IMR-90 (cell line): ENCODE results near the gene AKAP9. TPM values are rescaled to one million over a fixed set of nuclear protein-coding genes. Genes with fewer than 3 reads are reported as not detected.

Experiments used
- ATAC-seq: fragments of 200-7000 bp; cut with Tn5 transposase; 2 replicates; pipeline ENCODE4 v1.9.1; 2020; ENCODE audit warnings: low read depth, mild to moderate bottlenecking, moderate library complexity
- BruUV-seq: library from RNA; stranded (reverse); fragments of 400-500 nt; replicated peaks from 2 replicates; lab custom pipeline; 2021; lab: Mats Ljungman, UMichigan
- CTCF ChIA-PET: fragments of 300-600 bp; formaldehyde crosslinking; extraction: SDS; loops from one replicate; lab custom pipeline; 2021; ENCODE audit warnings: antibody characterized with exemption; lab: Yijun Ruan, JAX
- POLR2A ChIA-PET: fragments of 300-600 bp; sonication (Branson Sonifier 250); formaldehyde crosslinking; loops from one replicate; lab custom pipeline; 2022; ENCODE audit warnings: antibody characterized with exemption; ENCODE audit not compliant: unreplicated experiment; lab: Charles Lee
- DNase-seq: peaks from one replicate; pipeline ENCODE4 v3.0.0; 2013
- H2AFZ ChIP-seq: replicated peaks from 2 replicates; pipeline ENCODE3; 2013; ENCODE audit warnings: low read length, mild to moderate bottlenecking; ENCODE audit not compliant: poor library complexity
- H2AK5ac ChIP-seq: 2 replicates; pipeline ENCODE4 v1.6.1; 2013; ENCODE audit warnings: low read depth, low read length, inconsistent platforms
- H2AK9ac ChIP-seq: replicated peaks from 2 replicates; pipeline ENCODE3; 2013; ENCODE audit warnings: mild to moderate bottlenecking, low read depth, low read length, moderate library complexity; ENCODE audit not compliant: poor library complexity
- H2BK120ac ChIP-seq: 2 replicates; pipeline ENCODE4 v1.6.1; 2013; ENCODE audit warnings: low read depth, low read length, inconsistent platforms
- H2BK15ac ChIP-seq: 3 replicates; pipeline ENCODE4 v1.6.1; 2013; ENCODE audit warnings: low read depth, low read length, inconsistent platforms
- H2BK20ac ChIP-seq: 2 replicates; pipeline ENCODE4 v1.6.1; 2013; ENCODE audit warnings: low read depth, mild to moderate bottlenecking, inconsistent platforms, low read length, moderate library complexity
- H2BK5ac ChIP-seq: 2 replicates; pipeline ENCODE4 v1.6.1; 2013; ENCODE audit warnings: mild to moderate bottlenecking, low read depth, low read length, inconsistent platforms; ENCODE audit not compliant: poor library complexity, severe bottlenecking
- H3K14ac ChIP-seq: replicated peaks from 2 replicates; pipeline ENCODE4 v1.6.1; 2013; ENCODE audit warnings: low read depth, low read length, inconsistent platforms
- H3K18ac ChIP-seq: 2 replicates; pipeline ENCODE4 v1.6.1; 2013; ENCODE audit warnings: low read depth, low read length, control low read depth
- H3K23ac ChIP-seq: 2 replicates; pipeline ENCODE4 v1.6.1; 2013; ENCODE audit warnings: low read depth, low read length, inconsistent platforms
- H3K27ac ChIP-seq: 2 replicates; pipeline ENCODE4 v1.5.1; 2013; ENCODE audit warnings: mild to moderate bottlenecking, control low read depth, low read length; ENCODE audit not compliant: insufficient read depth
- H3K27me3 ChIP-seq: 2 replicates; pipeline ENCODE4 v1.6.1; 2013; ENCODE audit warnings: low read length; ENCODE audit not compliant: control insufficient read depth, insufficient read depth
- H3K36me3 ChIP-seq: 2 replicates; pipeline ENCODE4 v1.6.1; 2013; ENCODE audit warnings: low read length, mixed read lengths; ENCODE audit not compliant: control insufficient read depth, insufficient read depth
- H3K4ac ChIP-seq: 2 replicates; pipeline ENCODE4 v1.6.1; 2013; ENCODE audit warnings: low read depth, low read length, inconsistent platforms
- H3K4me1 ChIP-seq: 2 replicates; pipeline ENCODE4 v1.6.1; 2013; ENCODE audit warnings: low read length, mixed read lengths; ENCODE audit not compliant: control insufficient read depth, insufficient read depth
- H3K4me2 ChIP-seq: 2 replicates; pipeline ENCODE4 v1.6.1; 2013; ENCODE audit warnings: low read depth, mild to moderate bottlenecking, control low read depth, low read length, moderate library complexity
- H3K4me3 ChIP-seq: 2 replicates; pipeline ENCODE4 v1.5.1; 2013; ENCODE audit warnings: low read depth, mild to moderate bottlenecking, control low read depth, low read length, moderate library complexity; ENCODE audit not compliant: insufficient read depth
- H3K56ac ChIP-seq: 2 replicates; pipeline ENCODE4 v1.6.1; 2013; ENCODE audit warnings: low read length, inconsistent platforms; ENCODE audit not compliant: insufficient read depth; ENCODE audit errors: extremely low read depth
- H3K79me1 ChIP-seq, 2 experiments: 2 replicates each; pipeline ENCODE4 v1.6.1; 2013; ENCODE audit warnings: low read length in 2 of 2, inconsistent platforms in 1 of 2, low read depth in 1 of 2
- H3K9ac ChIP-seq: 2 replicates; pipeline ENCODE4 v1.6.1; 2013; ENCODE audit warnings: low read depth, low read length, control low read depth
- H3K9me1 ChIP-seq: 2 replicates; pipeline ENCODE4 v1.6.1; 2013; ENCODE audit warnings: low read length, inconsistent platforms; ENCODE audit not compliant: insufficient read depth
- H3K9me3 ChIP-seq: 2 replicates; pipeline ENCODE4 v1.6.1; 2013; ENCODE audit warnings: low read length; ENCODE audit not compliant: control insufficient read depth, insufficient read depth
- H4K20me1 ChIP-seq: 2 replicates; pipeline ENCODE4 v1.6.1; 2013; ENCODE audit warnings: low read length, inconsistent platforms; ENCODE audit not compliant: insufficient read depth
- H4K5ac ChIP-seq: 2 replicates; pipeline ENCODE4 v1.6.1; 2013; ENCODE audit warnings: mild to moderate bottlenecking, low read depth, low read length, control low read depth
- H4K8ac ChIP-seq, 2 experiments: 2 replicates each; pipeline ENCODE4 v1.6.1; 2013; ENCODE audit warnings: low read depth in 2 of 2, low read length in 2 of 2, control low read depth in 1 of 2, inconsistent platforms in 1 of 2
- H4K91ac ChIP-seq: 2 replicates; pipeline ENCODE4 v1.6.1; 2013; ENCODE audit warnings: low read depth, low read length, inconsistent platforms; ENCODE audit not compliant: insufficient read depth
- BHLHE40 ChIP-seq: fragments of 150-350 bp; IDR thresholded peaks from 2 replicates; pipeline ENCODE4 v1.6.1; 2016; ENCODE audit warnings: mild to moderate bottlenecking, low read depth, low read length
- CEBPB ChIP-seq: IDR thresholded peaks from 2 replicates; pipeline ENCODE4 v1.6.1; 2012; ENCODE audit warnings: low read depth, low read length, improper control_type of control experiment
- MXI1 ChIP-seq: IDR thresholded peaks from 2 replicates; pipeline ENCODE4 v1.6.1; 2012; ENCODE audit warnings: low read depth, mild to moderate bottlenecking, low read length, moderate library complexity, borderline replicate concordance
- NFE2L2 ChIP-seq: fragments of 150-350 bp; IDR thresholded peaks from 2 replicates; pipeline ENCODE4 v1.6.1; 2016; ENCODE audit warnings: low read depth, mild to moderate bottlenecking, low read length
- POLR2A ChIP-seq: IDR thresholded peaks from 2 replicates; pipeline ENCODE4 v1.6.1; 2012; ENCODE audit warnings: mild to moderate bottlenecking, low read depth, low read length
- RCOR1 ChIP-seq: IDR thresholded peaks from 2 replicates; pipeline ENCODE4 v1.6.1; 2012; ENCODE audit warnings: mild to moderate bottlenecking, low read length, improper control_type of control experiment; ENCODE audit not compliant: insufficient replicate concordance
- dilution Hi-C: fragments of 300-500 bp; cut with HindIII; formaldehyde crosslinking; loops from one replicate; pipeline ENCODE4 v1.14.3; 2018; ENCODE audit warnings: low sequenced_read_pairs; ENCODE audit not compliant: unreplicated experiment
- in situ Hi-C: fragments of 300-500 bp; cut with MboI; formaldehyde crosslinking; loops from 3 replicates; pipeline ENCODE4 v1.14.3; 2019; ENCODE audit warnings: low sequenced_read_pairs, inconsistent platforms, mixed read lengths
- intact Hi-C: fragments of 100-400 bp; cut with micrococcal nuclease; formaldehyde crosslinking; loops from 2 replicates; pipeline ENCODE4 v1.10.0; 2022
- polyA plus RNA-seq, 3 experiments: library from polyadenylated mRNA; depleted of rRNA; stranded (reverse); fragments of >200 nt; gene quantifications; 2 replicates each; pipeline ENCODE4 v1.2.3, GENCODE V29; 2012; ENCODE audit warnings: low replicate concordance in 1 of 3
- total RNA-seq: library from RNA; depleted of rRNA; stranded (reverse); fragments of >200 nt; gene quantifications from 2 replicates; pipeline ENCODE4 v1.2.3, GENCODE V29; 2012

AKAP9 gene
- total and polyA plus RNA-seq, 2 of the 4 experiments (the other 2 are of a cell fraction) = 9.7 to 25.3 TPM

DNA sequence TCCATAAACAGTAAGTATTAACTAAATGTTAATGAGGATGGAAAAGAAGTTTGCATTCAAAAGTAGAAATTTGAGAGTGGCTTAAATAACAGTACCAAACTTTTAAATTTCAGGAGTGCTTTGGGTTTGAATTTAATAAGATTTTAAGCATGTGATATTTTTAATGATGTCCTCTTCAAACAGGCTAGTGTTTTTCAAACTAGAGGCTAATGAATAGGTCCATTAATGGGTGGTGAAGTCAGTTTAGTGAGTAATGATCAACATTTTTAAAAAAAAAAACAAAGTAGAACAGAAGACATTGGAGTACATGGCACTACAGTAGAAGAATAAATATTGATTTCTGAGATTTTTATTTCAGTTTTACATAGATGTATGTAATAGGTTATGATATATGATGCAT lies 72.9 kb downstream of the AKAP9 start:
- CTCF ChIA-PET = no interaction called here
- H4K5ac ChIP-seq = no peak overlapping the region
- no peak overlapping the region for H2AFZ ChIP-seq

More for the DNA sequence above, 72.9 kb downstream of the AKAP9 start:
- TF ChIP-seq CEBPB = no peak
- TF ChIP-seq RCOR1 = no peak
- TF ChIP-seq POLR2A = no peak
- TF ChIP-seq NFE2L2 = no peak
- TF ChIP-seq MXI1 = no peak
- no peak for TF ChIP-seq BHLHE40
- Histone ChIP-seq H2AK5ac (no peak overlapping the region), H3K4me3 (no peak overlapping the region), H3K9me1 (no peaks in the 10 kb centered on the region), H3K4ac (no peak overlapping the region), H3K14ac (no peak overlapping the region), H2BK15ac (no peak overlapping the region), H3K4me1 (peaks cover 2% of the 10 kb centered on the region; the same call in 1 of the 2 replicates), H4K8ac (no peak overlapping the region), H2AK9ac (no peak overlapping the region), H2BK20ac (no peak overlapping the region), H3K27me3 (no peaks in the 10 kb centered on the region), H3K36me3 (peaks cover 12% of the 10 kb centered on the region), H3K18ac (no peak overlapping the region), H2BK5ac (no peak overlapping the region), H4K20me1 (no peaks in the 10 kb centered on the region), H3K4me2 (no peak overlapping the region), H2BK120ac (no peak overlapping the region), H3K79me1 (peaks cover 3 to 4% of the 10 kb centered on the region in 2 experiments; a peak in 2 of 4 replicates), H3K9ac (no peak overlapping the region), H3K56ac (no peak overlapping the region), H3K9me3 (no peaks in the 10 kb centered on the region; the same call in 1 of the 2 replicates), H4K91ac (no peak overlapping the region), H3K27ac (no peak overlapping the region), H3K23ac (no peak overlapping the region)
- POLR2A ChIA-PET = no interaction called here
- no peak for DNase-seq
- no TSS peak for BruUV-seq
- in situ Hi-C loops = no loop called here
- ATAC-seq = no peak
- intact Hi-C loops = no loop called here
- dilution Hi-C loops = no loop called here
